HL-60 (cell line): ENCODE data around the gene MTHFD1L.

Experiments used
- DNase-seq, 2 experiments: peaks; one replicate each; pipeline ENCODE4 v3.0.0-alpha.2; 2010 to 2020; ENCODE audit warnings: low read depth in 1 of 2, low spot score in 1 of 2
- H3K27ac ChIP-seq: fragments of 250-450 bp; sonication (Bioruptor Pico); replicated peaks from 2 replicates; pipeline ENCODE4 v1.5.1; 2020; ENCODE audit warnings: mild to moderate bottlenecking, moderate library complexity
- H3K27me3 ChIP-seq: fragments of 250-450 bp; sonication (Bioruptor Pico); 2 replicates; pipeline ENCODE4 v1.5.1; 2021; ENCODE audit warnings: mild to moderate bottlenecking, moderate library complexity; ENCODE audit not compliant: insufficient read depth, poor library complexity, severe bottlenecking
- H3K4me3 ChIP-seq: replicated peaks from 2 replicates; pipeline ENCODE4 v1.5.1; 2011; ENCODE audit warnings: mild to moderate bottlenecking, control low read depth, low read length; ENCODE audit not compliant: insufficient read depth
- CTCF ChIP-seq: IDR thresholded peaks from one replicate; pipeline ENCODE4 v1.5.1; 2011; ENCODE audit warnings: low read length, control low read depth, inconsistent platforms; ENCODE audit not compliant: insufficient read depth
- GABPA ChIP-seq: IDR thresholded peaks from 2 replicates; pipeline ENCODE4 v1.6.1; 2012; ENCODE audit warnings: low read depth
- POLR2AphosphoS5 ChIP-seq: IDR thresholded peaks from 2 replicates; pipeline ENCODE4 v1.6.1; 2012; ENCODE audit warnings: low read depth
- REST ChIP-seq: IDR thresholded peaks from 2 replicates; pipeline ENCODE4 v1.6.1; 2012; ENCODE audit warnings: low read depth; ENCODE audit not compliant: insufficient replicate concordance
- SPI1 ChIP-seq: IDR thresholded peaks from 2 replicates; pipeline ENCODE4 v1.6.1; 2012; ENCODE audit warnings: low read depth, mild to moderate bottlenecking, borderline replicate concordance

The MTHFD1L gene

DNA sequence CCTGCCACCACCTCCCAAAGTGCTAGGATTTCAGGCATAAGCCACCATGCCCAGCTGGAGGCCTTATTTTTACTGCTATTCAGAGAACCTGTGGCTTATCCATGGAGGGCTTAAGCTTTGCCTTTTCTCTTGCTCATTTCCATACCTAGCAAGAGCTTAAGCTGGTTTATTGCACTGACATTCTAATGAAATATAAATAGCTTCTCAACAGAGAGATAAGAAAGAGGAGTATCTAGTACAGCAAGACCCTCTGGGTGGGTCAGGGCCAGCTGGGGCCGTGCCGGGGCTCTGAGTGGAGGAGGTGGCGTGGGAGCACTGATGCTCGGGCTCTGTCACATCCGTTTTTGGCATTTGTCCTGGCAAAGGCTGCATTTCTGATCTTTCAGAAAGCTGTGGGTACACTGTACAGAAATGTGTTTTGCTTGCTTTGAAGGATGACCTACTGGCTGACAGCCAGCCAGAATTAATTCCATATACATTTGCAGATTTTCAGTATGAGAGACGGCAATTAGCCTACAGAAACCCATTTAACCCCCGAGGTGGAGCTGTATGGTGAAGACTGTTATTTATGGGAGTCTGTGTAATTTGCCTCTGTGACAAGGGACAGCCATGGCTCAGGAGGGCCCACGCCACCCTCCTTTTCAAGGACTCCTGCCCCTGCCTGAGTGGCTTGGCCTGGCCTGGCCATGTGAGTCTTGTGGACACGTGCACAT, 192.7 kb downstream of the MTHFD1L start:
- H3K27ac ChIP-seq, result no peak overlapping the region
- no peak for TF ChIP-seq REST
- TF ChIP-seq SPI1, result no peak
- TF ChIP-seq CTCF, result no peak
- TF ChIP-seq POLR2AphosphoS5, result no peak
- no peak overlapping the region for H3K4me3 ChIP-seq
- no peak for DNase-seq
- no peaks in the 10 kb centered on the region for H3K27me3 ChIP-seq

DNA sequence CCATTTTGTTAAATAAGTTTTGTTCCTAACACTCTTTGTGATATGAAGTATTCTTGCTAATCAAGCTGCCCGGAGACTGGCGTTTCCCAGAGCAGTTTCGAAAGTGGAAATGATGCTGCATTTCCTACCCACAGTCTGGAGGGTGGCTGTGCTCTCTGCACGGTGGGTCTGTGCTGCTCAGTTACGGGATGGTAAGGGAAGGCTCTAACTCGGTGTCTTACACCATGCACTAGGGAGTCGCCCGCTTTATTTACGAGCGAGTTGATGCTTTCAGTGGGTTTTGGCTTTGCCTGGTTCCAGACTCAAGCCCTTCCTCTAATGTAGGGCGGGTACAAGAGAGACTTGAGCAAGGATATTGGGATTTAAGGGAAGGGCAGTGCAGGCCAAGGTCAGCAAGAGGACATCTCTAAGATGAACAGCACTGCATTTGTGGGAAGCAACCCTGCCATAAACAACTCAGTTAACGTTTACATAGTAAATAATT, 194.2 kb downstream of the MTHFD1L start:
- TF ChIP-seq REST (no peak), POLR2AphosphoS5 (no peak), GABPA (no peak), CTCF (no peak), SPI1 (no peak)
- Histone ChIP-seq H3K27ac (no peak overlapping the region), H3K4me3 (no peak overlapping the region), H3K27me3 (no peaks in the 10 kb centered on the region)
- DNase-seq, result peak in 1 of 2 experiments; percentile 34

DNA sequence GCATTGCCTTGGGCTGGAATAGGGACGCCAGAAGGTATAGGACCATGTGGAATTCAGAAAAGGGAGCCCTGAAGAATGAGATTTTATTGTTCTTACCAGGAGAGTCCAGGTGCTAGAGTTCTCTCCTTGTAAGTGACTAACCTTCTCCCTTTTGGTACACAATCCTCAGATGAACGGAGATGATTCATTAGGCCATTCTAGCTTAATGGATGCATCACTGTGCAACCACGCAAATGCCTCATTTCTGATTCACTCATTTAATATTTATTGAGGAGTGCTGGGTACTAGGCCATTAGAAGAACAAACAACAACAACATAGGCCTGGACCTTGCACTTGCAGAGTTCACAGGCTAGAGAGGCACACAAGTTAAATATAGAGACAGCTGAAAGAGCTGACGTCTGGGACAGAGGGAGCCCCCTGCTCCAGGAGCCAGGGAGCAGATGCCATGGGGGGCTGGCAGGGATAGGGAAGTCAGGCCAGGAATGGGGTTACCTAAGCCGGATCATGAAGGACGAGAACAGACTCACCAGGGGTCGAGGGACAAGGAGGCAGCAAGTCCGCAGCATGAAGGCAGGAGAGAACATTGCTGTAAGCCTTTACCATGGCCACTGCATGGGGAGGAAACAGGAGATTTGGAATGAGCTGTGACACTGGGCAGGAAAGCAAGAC, 194.7 kb downstream of the MTHFD1L start:
- no peak overlapping the region for H3K27ac ChIP-seq
- DNase-seq, result no peak
- H3K27me3 ChIP-seq, result no peaks in the 10 kb centered on the region
- TF ChIP-seq POLR2AphosphoS5 (no peak), GABPA (no peak), CTCF (no peak), SPI1 (no peak), REST (no peak)
- H3K4me3 ChIP-seq, result no peak overlapping the region
